GM12865 (cell line): ENCODE results near the gene CCNC.

Source experiments
- DNase-seq: peaks from one replicate; pipeline ENCODE4 v3.0.0; 2010; ENCODE audit warnings: low read depth
- H3K4me3 ChIP-seq: 2 replicates; pipeline ENCODE4 v1.5.1; 2011; ENCODE audit warnings: mild to moderate bottlenecking, low read depth, low read length, control low read depth
- CTCF ChIP-seq: IDR thresholded peaks from 2 replicates; pipeline ENCODE4 v1.5.1; 2011; ENCODE audit warnings: low read length, control low read depth, low read depth, inconsistent platforms; ENCODE audit not compliant: insufficient read depth; ENCODE audit errors: missing control alignments

Gene CCNC

GRCh38 chr6:99553888-99554287, 14.6 kb downstream of the CCNC start:
- TF ChIP-seq CTCF, result no peak
- no peak for DNase-seq
- H3K4me3 ChIP-seq, result no peak overlapping the region

GRCh38 chr6:99550046-99550748, 18.3 kb downstream of the CCNC start:
- no peak overlapping the region for H3K4me3 ChIP-seq
- no peak for DNase-seq
- no peak for TF ChIP-seq CTCF

GRCh38 chr6:99548706-99549105, 19.8 kb downstream of the CCNC start:
- no peak overlapping the region for H3K4me3 ChIP-seq
- no peak for TF ChIP-seq CTCF
- DNase-seq, result no peak

GRCh38 chr6:99547526-99547925, 20.9 kb downstream of the CCNC start:
- no peak overlapping the region for H3K4me3 ChIP-seq
- TF ChIP-seq CTCF, result no peak
- no peak for DNase-seq

GRCh38 chr6:99545442-99545841, 23.0 kb downstream of the CCNC start:
- TF ChIP-seq CTCF, result no peak
- H3K4me3 ChIP-seq, result no peak overlapping the region
- DNase-seq, result no peak

- H3K4me3 ChIP-seq, result no peak overlapping the region
- TF ChIP-seq CTCF, result no peak
- no peak for DNase-seq
Measured at GRCh38 chr6:99543968-99544367, 24.5 kb downstream of the CCNC start.

GRCh38 chr6:99530627-99531026, 37.8 kb downstream of the CCNC start:
- TF ChIP-seq CTCF, result no peak
- no peak overlapping the region for H3K4me3 ChIP-seq
- no peak for DNase-seq
